HCT116 (cell line): ENCODE results near the gene ETS2. TPM values are rescaled to one million over a fixed set of nuclear protein-coding genes. Genes with fewer than 3 reads are reported as not detected.

Experiments used
- ATAC-seq: fragments of 200-7000 bp; cut with Tn5 transposase; 2 replicates; pipeline ENCODE4 v1.9.1; 2020; ENCODE audit warnings: mild to moderate bottlenecking, moderate library complexity
- BruUV-seq: library from RNA; stranded (reverse); fragments of 400-500 nt; replicated peaks from 2 replicates; lab custom pipeline; 2021; lab: Mats Ljungman, UMichigan
- CTCF ChIA-PET: fragments of 300-600 bp; sonication (Branson Sonifier 250); formaldehyde crosslinking; loops from one replicate; lab custom pipeline; 2021; ENCODE audit warnings: antibody characterized with exemption; lab: Charles Lee
- POLR2A ChIA-PET: fragments of 300-600, 350-600 bp; sonication (Branson Sonifier 250); formaldehyde crosslinking; loops from one replicate; lab custom pipeline; 2021; ENCODE audit warnings: antibody characterized with exemption; lab: Charles Lee
- RAD21 ChIA-PET, 2 experiments: fragments of 300-600 bp; sonication (Branson Sonifier 250); formaldehyde crosslinking; loops; one replicate each; lab custom pipeline; 2023; ENCODE audit warnings: low total read pairs in 2 of 2; ENCODE audit not compliant: uncharacterized antibody in 2 of 2, unreplicated experiment in 2 of 2, low non-redundant PET in 1 of 2; lab: Charles Lee
- DNase-seq: peaks from one replicate; pipeline ENCODE4 v3.0.0-alpha.2; 2010; ENCODE audit warnings: low read depth, low spot score
- H2AFZ ChIP-seq: fragments of 200-600 bp; shearing (Covaris generic), sonication (generic); 2 replicates; pipeline ENCODE4 v1.6.1; 2017; ENCODE audit warnings: low read depth, mixed run types, mixed read lengths, antibody characterized with exemption, low read length; ENCODE audit not compliant: poor library complexity, severe bottlenecking
- H3K27ac ChIP-seq: 2 replicates; pipeline ENCODE4 v1.5.1; 2012; ENCODE audit warnings: low read depth, low read length
- H3K27me3 ChIP-seq: fragments of 200-600 bp; sonication (generic); 2 replicates; pipeline ENCODE4 v1.6.1; 2016; ENCODE audit warnings: mixed run types, low read length, mixed read lengths; ENCODE audit not compliant: insufficient read depth
- H3K36me3 ChIP-seq, 2 experiments: fragments of 200-500 bp in 1 of 2; fragments of 200-600 bp in 1 of 2; sonication (Bioruptor generic) in 1 of 2; sonication (generic) in 1 of 2; 2 replicates each; pipeline versions ENCODE4 v1.5.1 to v1.6.1; 2014 to 2016; ENCODE audit warnings: low read length in 2 of 2, inconsistent platforms in 1 of 2, mixed read lengths in 1 of 2, mixed run types in 1 of 2; ENCODE audit not compliant: insufficient read depth in 2 of 2, control insufficient read depth in 1 of 2
- H3K4me1 ChIP-seq, 2 experiments: fragments of 200-600 bp in 1 of 2; sonication (generic) in 1 of 2; 2 replicates each; pipeline versions ENCODE4 v1.5.1 to v1.6.1; 2012 to 2017; ENCODE audit warnings: low read length in 2 of 2, inconsistent platforms in 1 of 2, mild to moderate bottlenecking in 1 of 2, mixed read lengths in 1 of 2, mixed run types in 1 of 2, moderate library complexity in 1 of 2; ENCODE audit not compliant: insufficient read depth in 2 of 2, control insufficient read depth in 1 of 2
- H3K4me2 ChIP-seq: fragments of 200-600 bp; sonication (generic); 2 replicates; pipeline ENCODE4 v1.6.1; 2017; ENCODE audit warnings: mixed run types, low read length, mixed read lengths
- H3K4me3 ChIP-seq, 2 experiments: fragments of 200-600 bp in 1 of 2; sonication (generic) in 1 of 2; replicated peaks in 1 of 2; 2 replicates each; pipeline ENCODE4 v1.5.1; 2011 to 2016; ENCODE audit warnings: low read length in 2 of 2, control low read depth in 1 of 2, low read depth in 1 of 2, mild to moderate bottlenecking in 1 of 2, mixed read lengths in 1 of 2, mixed run types in 1 of 2
- H3K79me2 ChIP-seq: fragments of 200-600 bp; sonication (generic); 2 replicates; pipeline ENCODE4 v1.6.1; 2017; ENCODE audit warnings: mild to moderate bottlenecking, mixed run types, low read length, moderate library complexity, mixed read lengths; ENCODE audit not compliant: insufficient read depth
- H3K9ac ChIP-seq: fragments of 200-600 bp; sonication (generic); 2 replicates; pipeline ENCODE4 v1.6.1; 2016; ENCODE audit warnings: low read length, mixed read lengths
- H3K9me2 ChIP-seq: fragments of 200-600 bp; sonication (generic), shearing (Covaris generic); 2 replicates; pipeline ENCODE4 v1.6.1; 2017; ENCODE audit warnings: mixed run types, mild to moderate bottlenecking, moderate library complexity; ENCODE audit not compliant: insufficient read depth
- H3K9me3 ChIP-seq, 2 experiments: fragments of 200-500 bp in 1 of 2; fragments of 200-600 bp in 1 of 2; sonication (Bioruptor generic) in 1 of 2; sonication (generic) in 1 of 2; 2 replicates each; pipeline ENCODE4 v1.6.1; 2014 to 2017; ENCODE audit warnings: low read length in 2 of 2, mixed read lengths in 2 of 2, inconsistent platforms in 1 of 2, low read depth in 1 of 2, mild to moderate bottlenecking in 1 of 2, mixed run types in 1 of 2, moderate library complexity in 1 of 2; ENCODE audit not compliant: control insufficient read depth in 1 of 2, insufficient read depth in 1 of 2
- H4K20me1 ChIP-seq: fragments of 200-600 bp; sonication (generic), shearing (Covaris generic); 2 replicates; pipeline ENCODE4 v1.6.1; 2017; ENCODE audit warnings: mixed run types, mild to moderate bottlenecking, moderate library complexity; ENCODE audit not compliant: insufficient read depth
- CTCF ChIP-seq, 3 experiments: fragments of 200-600 bp in 1 of 3; sonication (generic) in 1 of 3; IDR thresholded peaks in 2 of 3; conservative IDR thresholded peaks in 1 of 3; 2 replicates each; pipeline ENCODE4 v1.5.1; 2012 to 2017; ENCODE audit warnings: low read depth in 2 of 3, low read length in 2 of 3, antibody characterized with exemption in 1 of 3, borderline replicate concordance in 1 of 3, control low read depth in 1 of 3, mild to moderate bottlenecking in 1 of 3, mixed read lengths in 1 of 3, mixed run types in 1 of 3, moderate library complexity in 1 of 3; ENCODE audit not compliant: insufficient read depth in 1 of 3
- EZH2phosphoT487 ChIP-seq: fragments of 200-600 bp; IDR thresholded peaks from 2 replicates; pipeline ENCODE4 v1.6.1; 2018; ENCODE audit warnings: antibody characterized with exemption, borderline replicate concordance
- JUND ChIP-seq: IDR thresholded peaks from 2 replicates; pipeline ENCODE4 v1.6.1; 2012
- intact Hi-C: fragments of 100-400 bp; cut with micrococcal nuclease; formaldehyde crosslinking; loops from 2 replicates; pipeline ENCODE4 v1.10.0; 2022
- total RNA-seq: library from RNA; stranded (reverse); gene quantifications from one replicate; pipeline ENCODE4 v1.2.1, GENCODE V29; 2021; ENCODE audit not compliant: unreplicated experiment

Gene ETS2
- total RNA-seq, 1 experiment from 2014 or later: 32.9 TPM

GRCh38 chr21:38869946-38870345, 64.2 kb downstream of the ETS2 start:
- H3K27ac ChIP-seq: no peak overlapping the region
- H3K4me1 ChIP-seq: no peaks in the 10 kb centered on the region
- POLR2A ChIA-PET: no interaction called here
- H3K9me2 ChIP-seq: no peaks in the 10 kb centered on the region
- ATAC-seq: peak; percentile 54; the same call in 1 of the 2 replicates
- H3K9me3 ChIP-seq: no peaks in the 10 kb centered on the region
- CTCF ChIA-PET: no interaction called here
- RAD21 ChIA-PET: no interaction called here
- TF ChIP-seq JUND (no peak), EZH2phosphoT487 (no peak), CTCF (IDR thresholded peaks at IDR 0.05 in 2 of 3, conservative IDR thresholded peaks at IDR 0.05 in 1 of 3; ENCODE audit: borderline replicate concordance in 1 of 3, insufficient read depth in 1 of 3, low read depth in 2 of 3, low read length in 2 of 3) (peak in 1 of 3 experiments; percentile 24; a peak in 2 of 6 replicates)
- intact Hi-C loops: no loop called here
- DNase-seq: no peak
- no peaks in the 10 kb centered on the region for H3K36me3 ChIP-seq
- no TSS peak for BruUV-seq
- H3K4me2 ChIP-seq: no peak overlapping the region
- no peak overlapping the region for H3K9ac ChIP-seq
- H2AFZ ChIP-seq: no peak overlapping the region
- no peaks in the 10 kb centered on the region for H4K20me1 ChIP-seq
- no peaks in the 10 kb centered on the region for H3K27me3 ChIP-seq
- H3K79me2 ChIP-seq: no peaks in the 10 kb centered on the region
- H3K4me3 ChIP-seq: no peak overlapping the region
